BLaER1 (cell line): Measurements from ENCODE around the gene ITGBL1.

Source experiments
- H3K27ac ChIP-seq: shearing (Covaris generic); formaldehyde crosslinking; 2 replicates; pipeline ENCODE4 v1.8.1; 2022
- H3K27me3 ChIP-seq: shearing (Covaris generic); formaldehyde crosslinking; 2 replicates; pipeline ENCODE4 v1.8.1; 2022
- H3K36me3 ChIP-seq: shearing (Covaris generic); formaldehyde crosslinking; 2 replicates; pipeline ENCODE4 v1.8.1; 2022
- H3K4me1 ChIP-seq: shearing (Covaris generic); formaldehyde crosslinking; 2 replicates; pipeline ENCODE4 v1.8.1; 2022
- H3K4me2 ChIP-seq: shearing (Covaris generic); formaldehyde crosslinking; 2 replicates; pipeline ENCODE4 v1.8.1; 2022
- H3K4me3 ChIP-seq: shearing (Covaris generic); formaldehyde crosslinking; 2 replicates; pipeline ENCODE4 v1.8.1; 2022
- H3K9ac ChIP-seq: shearing (Covaris generic); formaldehyde crosslinking; 2 replicates; pipeline ENCODE4 v1.8.1; 2022
- H3K9me3 ChIP-seq: shearing (Covaris generic); formaldehyde crosslinking; 2 replicates; pipeline ENCODE4 v1.8.1; 2022
- H4K20me1 ChIP-seq: shearing (Covaris generic); formaldehyde crosslinking; 2 replicates; pipeline ENCODE4 v1.8.1; 2022
- Cebpa-rat ChIP-seq: shearing (Covaris generic); IDR thresholded peaks from 2 replicates; pipeline ENCODE4 v1.8.1; 2022

The ITGBL1 gene

GRCh38 chr13:101417501-101417900, 35.0 kb upstream of the ITGBL1 start:
- H4K20me1 ChIP-seq = no peaks in the 10 kb centered on the region
- H3K4me2 ChIP-seq = no peak overlapping the region
- no peak overlapping the region for H3K27ac ChIP-seq

GRCh38 chr13:101423872-101424271, 28.6 kb upstream of the ITGBL1 start:
- H3K4me3 ChIP-seq = no peak overlapping the region
- no peaks in the 10 kb centered on the region for H3K27me3 ChIP-seq
- H3K4me2 ChIP-seq = no peak overlapping the region
- no peaks in the 10 kb centered on the region for H3K9me3 ChIP-seq
- H3K9ac ChIP-seq = no peak overlapping the region
- no peaks in the 10 kb centered on the region for H4K20me1 ChIP-seq
- no peak overlapping the region for H3K27ac ChIP-seq
- no peak for TF ChIP-seq Cebpa-rat
- no peaks in the 10 kb centered on the region for H3K4me1 ChIP-seq
- H3K36me3 ChIP-seq = no peaks in the 10 kb centered on the region

More at GRCh38 chr13:101417501-101417900, 35.0 kb upstream of the ITGBL1 start:
- TF ChIP-seq Cebpa-rat = no peak
- no peak overlapping the region for H3K4me3 ChIP-seq
- no peaks in the 10 kb centered on the region for H3K36me3 ChIP-seq
- no peaks in the 10 kb centered on the region for H3K27me3 ChIP-seq
- peaks cover 10% of the 10 kb centered on the region for H3K9me3 ChIP-seq
- H3K9ac ChIP-seq = no peak overlapping the region
- H3K4me1 ChIP-seq = no peaks in the 10 kb centered on the region

GRCh38 chr13:101424381-101425155, 27.9 kb upstream of the ITGBL1 start:
- Histone ChIP-seq H3K9ac (no peak overlapping the region), H3K27me3 (no peaks in the 10 kb centered on the region), H3K4me1 (no peaks in the 10 kb centered on the region), H4K20me1 (no peaks in the 10 kb centered on the region), H3K9me3 (no peaks in the 10 kb centered on the region), H3K36me3 (no peaks in the 10 kb centered on the region), H3K4me3 (no peak overlapping the region), H3K4me2 (no peak overlapping the region), H3K27ac (no peak overlapping the region)
- no peak for TF ChIP-seq Cebpa-rat

GRCh38 chr13:101425156-101425471, 27.4 kb upstream of the ITGBL1 start:
- no peak overlapping the region for H3K9ac ChIP-seq
- no peak for TF ChIP-seq Cebpa-rat
- H3K4me2 ChIP-seq = no peak overlapping the region
- H3K36me3 ChIP-seq = no peaks in the 10 kb centered on the region
- H3K27ac ChIP-seq = no peak overlapping the region
- H3K4me1 ChIP-seq = no peaks in the 10 kb centered on the region
- no peak overlapping the region for H3K4me3 ChIP-seq
- no peaks in the 10 kb centered on the region for H3K27me3 ChIP-seq
- H4K20me1 ChIP-seq = no peaks in the 10 kb centered on the region
- no peaks in the 10 kb centered on the region for H3K9me3 ChIP-seq

GRCh38 chr13:101425623-101426022, 26.9 kb upstream of the ITGBL1 start:
- no peak overlapping the region for H3K27ac ChIP-seq

GRCh38 chr13:101429733-101430132, 22.7 kb upstream of the ITGBL1 start:
- Histone ChIP-seq H3K4me3 (no peak overlapping the region), H3K9ac (no peak overlapping the region)

More at GRCh38 chr13:101425623-101426022, 26.9 kb upstream of the ITGBL1 start:
- H3K4me2 ChIP-seq = no peak overlapping the region
- no peaks in the 10 kb centered on the region for H4K20me1 ChIP-seq
- no peaks in the 10 kb centered on the region for H3K27me3 ChIP-seq
- H3K9ac ChIP-seq = no peak overlapping the region
- H3K36me3 ChIP-seq = no peaks in the 10 kb centered on the region
- H3K4me3 ChIP-seq = no peak overlapping the region
- H3K9me3 ChIP-seq = no peaks in the 10 kb centered on the region
- no peak for TF ChIP-seq Cebpa-rat
- no peaks in the 10 kb centered on the region for H3K4me1 ChIP-seq

GRCh38 chr13:101433895-101434294, 18.6 kb upstream of the ITGBL1 start:
- H3K36me3 ChIP-seq = no peaks in the 10 kb centered on the region
- no peak for TF ChIP-seq Cebpa-rat
- H3K4me1 ChIP-seq = peaks cover 18% of the 10 kb centered on the region; the same call in 1 of the 2 replicates
- no peak overlapping the region for H3K4me2 ChIP-seq
- H3K9ac ChIP-seq = no peak overlapping the region
- H3K4me3 ChIP-seq = no peak overlapping the region
- no peaks in the 10 kb centered on the region for H3K27me3 ChIP-seq
- H3K9me3 ChIP-seq = no peaks in the 10 kb centered on the region
- no peak overlapping the region for H3K27ac ChIP-seq
- H4K20me1 ChIP-seq = no peaks in the 10 kb centered on the region

More at GRCh38 chr13:101429733-101430132, 22.7 kb upstream of the ITGBL1 start:
- TF ChIP-seq Cebpa-rat = no peak
- no peaks in the 10 kb centered on the region for H4K20me1 ChIP-seq
- no peaks in the 10 kb centered on the region for H3K27me3 ChIP-seq
- H3K9me3 ChIP-seq = no peaks in the 10 kb centered on the region
- H3K4me2 ChIP-seq = no peak overlapping the region
- H3K4me1 ChIP-seq = peaks cover 4% of the 10 kb centered on the region; the same call in 1 of the 2 replicates
- H3K27ac ChIP-seq = no peak overlapping the region
- H3K36me3 ChIP-seq = no peaks in the 10 kb centered on the region

GRCh38 chr13:101434486-101434885, 18.0 kb upstream of the ITGBL1 start:
- no peak overlapping the region for H3K27ac ChIP-seq
- H3K4me1 ChIP-seq = peaks cover 18% of the 10 kb centered on the region; the same call in 1 of the 2 replicates
- no peak for TF ChIP-seq Cebpa-rat
- no peak overlapping the region for H3K4me2 ChIP-seq
- H4K20me1 ChIP-seq = no peaks in the 10 kb centered on the region
- no peak overlapping the region for H3K9ac ChIP-seq
- H3K36me3 ChIP-seq = no peaks in the 10 kb centered on the region
- no peaks in the 10 kb centered on the region for H3K9me3 ChIP-seq
- no peak overlapping the region for H3K4me3 ChIP-seq
- H3K27me3 ChIP-seq = no peaks in the 10 kb centered on the region

GRCh38 chr13:101447852-101448251, 4.6 kb upstream of the ITGBL1 start:
- no peak overlapping the region for H3K27ac ChIP-seq
- no peaks in the 10 kb centered on the region for H3K4me1 ChIP-seq
- H3K9ac ChIP-seq = no peak overlapping the region
- TF ChIP-seq Cebpa-rat = no peak
- no peak overlapping the region for H3K4me2 ChIP-seq
- no peaks in the 10 kb centered on the region for H3K36me3 ChIP-seq
- H3K9me3 ChIP-seq = no peaks in the 10 kb centered on the region
- H4K20me1 ChIP-seq = no peaks in the 10 kb centered on the region
- no peak overlapping the region for H3K4me3 ChIP-seq
- H3K27me3 ChIP-seq = no peaks in the 10 kb centered on the region

GRCh38 chr13:101449790-101450748, 2.4 kb upstream of the ITGBL1 start:
- Histone ChIP-seq H3K4me3 (no peak overlapping the region), H3K9ac (no peak overlapping the region), H3K4me1 (no peaks in the 10 kb centered on the region), H3K36me3 (no peaks in the 10 kb centered on the region), H4K20me1 (no peaks in the 10 kb centered on the region), H3K27ac (no peak overlapping the region), H3K27me3 (no peaks in the 10 kb centered on the region), H3K4me2 (no peak overlapping the region), H3K9me3 (no peaks in the 10 kb centered on the region)
- no peak for TF ChIP-seq Cebpa-rat
